HEK293T (cell line): ENCODE measurements around the gene MAFG.

ENCODE experiments used
- ARNT ChIP-seq: fragments of 450-650 bp; IDR thresholded peaks from 2 replicates; pipeline ENCODE4 v1.6.1; 2017; ENCODE audit warnings: mild to moderate bottlenecking
- BHLHE40 ChIP-seq: fragments of 450-650 bp; IDR thresholded peaks from 2 replicates; pipeline ENCODE4 v1.6.1; 2016; ENCODE audit warnings: mild to moderate bottlenecking, moderate library complexity, borderline replicate concordance
- CTBP1 ChIP-seq: fragments of 450-650 bp; IDR thresholded peaks from 2 replicates; pipeline ENCODE4 v1.6.1; 2016; ENCODE audit warnings: borderline replicate concordance
- FOXK2 ChIP-seq: fragments of 450-650 bp; IDR thresholded peaks from 2 replicates; pipeline ENCODE4 v1.6.1; 2016; ENCODE audit warnings: mild to moderate bottlenecking
- FOXM1 ChIP-seq: fragments of 450-650 bp; IDR thresholded peaks from 2 replicates; pipeline ENCODE4 v1.6.1; 2017; ENCODE audit warnings: mild to moderate bottlenecking, borderline replicate concordance
- HDGF ChIP-seq: fragments of 450-650 bp; IDR thresholded peaks from 2 replicates; pipeline ENCODE4 v1.6.1; 2017; ENCODE audit warnings: antibody characterized with exemption, borderline replicate concordance
- LEF1 ChIP-seq: fragments of 450-650 bp; IDR thresholded peaks from 2 replicates; pipeline ENCODE4 v1.6.1; 2017; ENCODE audit warnings: mild to moderate bottlenecking, borderline replicate concordance
- NFRKB ChIP-seq: fragments of 450-650 bp; IDR thresholded peaks from 2 replicates; pipeline ENCODE4 v1.6.1; 2016; ENCODE audit warnings: mild to moderate bottlenecking, moderate library complexity
- PKNOX1 ChIP-seq: fragments of 450-650 bp; IDR thresholded peaks from 2 replicates; pipeline ENCODE4 v1.6.1; 2016
- SP1 ChIP-seq: fragments of 450-650 bp; IDR thresholded peaks from 2 replicates; pipeline ENCODE4 v1.6.1; 2017
- SUZ12 ChIP-seq: fragments of 450-650 bp; IDR thresholded peaks from 2 replicates; pipeline ENCODE4 v1.6.1; 2016; ENCODE audit warnings: mild to moderate bottlenecking
- TARDBP ChIP-seq: fragments of 450-650 bp; IDR thresholded peaks from 2 replicates; pipeline ENCODE4 v1.6.1; 2016
- ZNF384 ChIP-seq: fragments of 450-650 bp; IDR thresholded peaks from 2 replicates; pipeline ENCODE4 v1.6.1; 2016

- TF ChIP-seq SP1, result no peak
- TF ChIP-seq HDGF, result no peak
- no peak for TF ChIP-seq PKNOX1
- no peak for TF ChIP-seq ZNF384
- TF ChIP-seq BHLHE40, result no peak
- TF ChIP-seq CTBP1, result no peak
- TF ChIP-seq NFRKB, result no peak
- TF ChIP-seq TARDBP, result no peak
- no peak for TF ChIP-seq LEF1
- TF ChIP-seq FOXK2, result no peak
- TF ChIP-seq SUZ12, result no peak
- TF ChIP-seq FOXM1, result no peak
- no peak for TF ChIP-seq ARNT
Observed at GRCh38 chr17:81957691-81958432, 30.3 kb upstream of the MAFG start.
